SU-DHL-6 (cell line): ENCODE measurements around the gene ERCC3.

Experiments
- CTCF ChIP-seq: fragments of 200-600 bp; sonication (generic); IDR thresholded peaks from one replicate; pipeline ENCODE4 v1.5.1; 2017; ENCODE audit warnings: antibody characterized with exemption, mild to moderate bottlenecking, low read length, moderate library complexity; ENCODE audit not compliant: insufficient read depth, poor library complexity, severe bottlenecking
- EZH2phosphoT487 ChIP-seq: fragments of 200-600 bp; sonication (generic), shearing (Covaris generic); conservative IDR thresholded peaks from 2 replicates; pipeline ENCODE4 v1.6.1; 2018; ENCODE audit warnings: mild to moderate bottlenecking, antibody characterized with exemption, low read length, moderate library complexity, mixed read lengths

DNA sequence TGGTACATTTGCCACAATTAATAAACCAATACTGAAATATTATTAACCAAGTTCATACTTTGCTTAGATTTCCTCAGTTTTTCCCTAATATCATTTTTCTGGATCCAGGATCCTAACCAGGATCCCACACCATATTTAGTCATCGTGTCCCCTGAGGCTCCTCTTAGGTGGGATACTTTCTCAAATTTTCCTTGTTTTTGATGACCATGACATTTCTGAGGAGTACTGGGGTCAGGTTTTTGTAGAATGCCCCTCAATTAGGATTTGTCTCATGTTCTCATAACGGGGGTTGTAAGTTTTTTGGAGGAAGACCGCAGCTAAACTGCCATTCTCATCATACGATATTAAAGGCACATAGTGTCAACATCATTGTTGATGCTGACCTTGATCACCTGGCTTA is 15.5 kb upstream of the ERCC3 start:
- no peak for TF ChIP-seq CTCF
- no peak for TF ChIP-seq EZH2phosphoT487
